IMR-90 (cell line): ENCODE measurements around the gene ZNF253. TPM values are rescaled to one million over a fixed set of nuclear protein-coding genes. Genes with fewer than 3 reads are reported as not detected.

Source experiments
- ATAC-seq: fragments of 200-7000 bp; cut with Tn5 transposase; 2 replicates; pipeline ENCODE4 v1.9.1; 2020; ENCODE audit warnings: low read depth, mild to moderate bottlenecking, moderate library complexity
- BruUV-seq: library from RNA; stranded (reverse); fragments of 400-500 nt; replicated peaks from 2 replicates; lab custom pipeline; 2021; lab: Mats Ljungman, UMichigan
- CTCF ChIA-PET: fragments of 300-600 bp; formaldehyde crosslinking; extraction: SDS; loops from one replicate; lab custom pipeline; 2021; ENCODE audit warnings: antibody characterized with exemption; lab: Yijun Ruan, JAX
- POLR2A ChIA-PET: fragments of 300-600 bp; sonication (Branson Sonifier 250); formaldehyde crosslinking; loops from one replicate; lab custom pipeline; 2022; ENCODE audit warnings: antibody characterized with exemption; ENCODE audit not compliant: unreplicated experiment; lab: Charles Lee
- DNase-seq: peaks from one replicate; pipeline ENCODE4 v3.0.0; 2013
- H2AFZ ChIP-seq: replicated peaks from 2 replicates; pipeline ENCODE3; 2013; ENCODE audit warnings: low read length, mild to moderate bottlenecking; ENCODE audit not compliant: poor library complexity
- H2AK5ac ChIP-seq: 2 replicates; pipeline ENCODE4 v1.6.1; 2013; ENCODE audit warnings: low read depth, low read length, inconsistent platforms
- H2AK9ac ChIP-seq: replicated peaks from 2 replicates; pipeline ENCODE3; 2013; ENCODE audit warnings: mild to moderate bottlenecking, low read depth, low read length, moderate library complexity; ENCODE audit not compliant: poor library complexity
- H2BK120ac ChIP-seq: 2 replicates; pipeline ENCODE4 v1.6.1; 2013; ENCODE audit warnings: low read depth, low read length, inconsistent platforms
- H2BK15ac ChIP-seq: 3 replicates; pipeline ENCODE4 v1.6.1; 2013; ENCODE audit warnings: low read depth, low read length, inconsistent platforms
- H2BK20ac ChIP-seq: 2 replicates; pipeline ENCODE4 v1.6.1; 2013; ENCODE audit warnings: low read depth, mild to moderate bottlenecking, inconsistent platforms, low read length, moderate library complexity
- H2BK5ac ChIP-seq: 2 replicates; pipeline ENCODE4 v1.6.1; 2013; ENCODE audit warnings: mild to moderate bottlenecking, low read depth, low read length, inconsistent platforms; ENCODE audit not compliant: poor library complexity, severe bottlenecking
- H3K14ac ChIP-seq: replicated peaks from 2 replicates; pipeline ENCODE4 v1.6.1; 2013; ENCODE audit warnings: low read depth, low read length, inconsistent platforms
- H3K18ac ChIP-seq: 2 replicates; pipeline ENCODE4 v1.6.1; 2013; ENCODE audit warnings: low read depth, low read length, control low read depth
- H3K23ac ChIP-seq: 2 replicates; pipeline ENCODE4 v1.6.1; 2013; ENCODE audit warnings: low read depth, low read length, inconsistent platforms
- H3K27ac ChIP-seq: 2 replicates; pipeline ENCODE4 v1.5.1; 2013; ENCODE audit warnings: mild to moderate bottlenecking, control low read depth, low read length; ENCODE audit not compliant: insufficient read depth
- H3K27me3 ChIP-seq: 2 replicates; pipeline ENCODE4 v1.6.1; 2013; ENCODE audit warnings: low read length; ENCODE audit not compliant: control insufficient read depth, insufficient read depth
- H3K36me3 ChIP-seq: 2 replicates; pipeline ENCODE4 v1.6.1; 2013; ENCODE audit warnings: low read length, mixed read lengths; ENCODE audit not compliant: control insufficient read depth, insufficient read depth
- H3K4ac ChIP-seq: 2 replicates; pipeline ENCODE4 v1.6.1; 2013; ENCODE audit warnings: low read depth, low read length, inconsistent platforms
- H3K4me1 ChIP-seq: 2 replicates; pipeline ENCODE4 v1.6.1; 2013; ENCODE audit warnings: low read length, mixed read lengths; ENCODE audit not compliant: control insufficient read depth, insufficient read depth
- H3K4me2 ChIP-seq: 2 replicates; pipeline ENCODE4 v1.6.1; 2013; ENCODE audit warnings: low read depth, mild to moderate bottlenecking, control low read depth, low read length, moderate library complexity
- H3K4me3 ChIP-seq: 2 replicates; pipeline ENCODE4 v1.5.1; 2013; ENCODE audit warnings: low read depth, mild to moderate bottlenecking, control low read depth, low read length, moderate library complexity; ENCODE audit not compliant: insufficient read depth
- H3K56ac ChIP-seq: 2 replicates; pipeline ENCODE4 v1.6.1; 2013; ENCODE audit warnings: low read length, inconsistent platforms; ENCODE audit not compliant: insufficient read depth; ENCODE audit errors: extremely low read depth
- H3K79me1 ChIP-seq, 2 experiments: 2 replicates each; pipeline ENCODE4 v1.6.1; 2013; ENCODE audit warnings: low read length in 2 of 2, inconsistent platforms in 1 of 2, low read depth in 1 of 2
- H3K9ac ChIP-seq: 2 replicates; pipeline ENCODE4 v1.6.1; 2013; ENCODE audit warnings: low read depth, low read length, control low read depth
- H3K9me1 ChIP-seq: 2 replicates; pipeline ENCODE4 v1.6.1; 2013; ENCODE audit warnings: low read length, inconsistent platforms; ENCODE audit not compliant: insufficient read depth
- H3K9me3 ChIP-seq: 2 replicates; pipeline ENCODE4 v1.6.1; 2013; ENCODE audit warnings: low read length; ENCODE audit not compliant: control insufficient read depth, insufficient read depth
- H4K20me1 ChIP-seq: 2 replicates; pipeline ENCODE4 v1.6.1; 2013; ENCODE audit warnings: low read length, inconsistent platforms; ENCODE audit not compliant: insufficient read depth
- H4K5ac ChIP-seq: 2 replicates; pipeline ENCODE4 v1.6.1; 2013; ENCODE audit warnings: mild to moderate bottlenecking, low read depth, low read length, control low read depth
- H4K8ac ChIP-seq, 2 experiments: 2 replicates each; pipeline ENCODE4 v1.6.1; 2013; ENCODE audit warnings: low read depth in 2 of 2, low read length in 2 of 2, control low read depth in 1 of 2, inconsistent platforms in 1 of 2
- H4K91ac ChIP-seq: 2 replicates; pipeline ENCODE4 v1.6.1; 2013; ENCODE audit warnings: low read depth, low read length, inconsistent platforms; ENCODE audit not compliant: insufficient read depth
- BHLHE40 ChIP-seq: fragments of 150-350 bp; IDR thresholded peaks from 2 replicates; pipeline ENCODE4 v1.6.1; 2016; ENCODE audit warnings: mild to moderate bottlenecking, low read depth, low read length
- CEBPB ChIP-seq: IDR thresholded peaks from 2 replicates; pipeline ENCODE4 v1.6.1; 2012; ENCODE audit warnings: low read depth, low read length, improper control_type of control experiment
- CHD1 ChIP-seq: IDR thresholded peaks from 2 replicates; pipeline ENCODE4 v1.6.1; 2012; ENCODE audit warnings: low read depth, low read length, improper control_type of control experiment
- POLR2A ChIP-seq: IDR thresholded peaks from 2 replicates; pipeline ENCODE4 v1.6.1; 2012; ENCODE audit warnings: mild to moderate bottlenecking, low read depth, low read length
- RFX5 ChIP-seq: IDR thresholded peaks from 2 replicates; pipeline ENCODE4 v1.8.0; 2012; ENCODE audit warnings: low read depth, mild to moderate bottlenecking, low read length, moderate library complexity
- SMC3 ChIP-seq: fragments of 150-350 bp; IDR thresholded peaks from 2 replicates; pipeline ENCODE4 v1.6.1; 2016; ENCODE audit warnings: low read depth, mild to moderate bottlenecking, antibody characterized with exemption, low read length, moderate library complexity
- WGBS, 2 experiments: methylation state at CpG; one replicate each; pipeline versions ENCODE4 v1.1.5 to v1.1.7; 2013; ENCODE audit warnings: missing lambda C conversion rate in 2 of 2; ENCODE audit not compliant: insufficient read length in 1 of 2; ENCODE audit errors: extremely low coverage in 2 of 2; 5-methylcytosine and 5-hydroxymethylcytosine counted together
- dilution Hi-C: fragments of 300-500 bp; cut with HindIII; formaldehyde crosslinking; loops from one replicate; pipeline ENCODE4 v1.14.3; 2018; ENCODE audit warnings: low sequenced_read_pairs; ENCODE audit not compliant: unreplicated experiment
- in situ Hi-C: fragments of 300-500 bp; cut with MboI; formaldehyde crosslinking; loops from 3 replicates; pipeline ENCODE4 v1.14.3; 2019; ENCODE audit warnings: low sequenced_read_pairs, inconsistent platforms, mixed read lengths
- intact Hi-C: fragments of 100-400 bp; cut with micrococcal nuclease; formaldehyde crosslinking; loops from 2 replicates; pipeline ENCODE4 v1.10.0; 2022
- polyA plus RNA-seq, 3 experiments: library from polyadenylated mRNA; depleted of rRNA; stranded (reverse); fragments of >200 nt; gene quantifications; 2 replicates each; pipeline ENCODE4 v1.2.3, GENCODE V29; 2012; ENCODE audit warnings: low replicate concordance in 1 of 3
- total RNA-seq: library from RNA; depleted of rRNA; stranded (reverse); fragments of >200 nt; gene quantifications from 2 replicates; pipeline ENCODE4 v1.2.3, GENCODE V29; 2012
- TF ChIP-seq, protein P1 (sequence below): conservative IDR thresholded peaks from 2 replicates; pipeline ENCODE4 v1.5.1; 2012; ENCODE audit warnings: mild to moderate bottlenecking, low read depth, low read length, improper control_type of control experiment
- TF ChIP-seq, protein P2 (sequence below): fragments of 150-350 bp; IDR thresholded peaks from 2 replicates; pipeline ENCODE4 v1.6.1; 2016; ENCODE audit warnings: low read depth, mild to moderate bottlenecking, low read length, moderate library complexity, borderline replicate concordance

The ZNF253 gene
- total and polyA plus RNA-seq, 2 of the 4 experiments (the other 2 are of a cell fraction), result 0.74 to 3.4 TPM

DNA sequence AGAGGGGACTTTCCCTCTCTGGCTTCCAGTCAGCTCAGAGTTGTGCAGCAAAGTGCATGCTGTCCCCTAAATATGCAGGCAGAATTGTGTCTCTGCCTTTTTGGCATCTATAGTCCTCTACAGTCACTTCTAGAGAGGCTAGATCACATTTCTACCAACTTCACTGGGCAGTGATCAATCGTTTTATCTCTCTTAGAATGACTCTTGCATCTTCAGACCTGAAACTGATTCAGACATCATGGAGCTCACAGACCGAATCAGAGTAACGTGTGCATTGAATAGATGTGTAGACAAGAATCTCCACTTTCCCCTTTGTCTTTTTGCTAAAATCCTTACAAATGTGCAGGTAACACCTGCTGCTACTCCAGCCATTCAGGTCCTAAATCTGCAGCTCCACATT is 6.2 kb downstream of the ZNF253 start:
- H3K9me1 ChIP-seq, result no peaks in the 10 kb centered on the region
- intact Hi-C loops (no loop called here), dilution Hi-C loops (no loop called here), in situ Hi-C loops (no loop called here)
- no TSS peak for BruUV-seq
- peaks cover 30% of the 10 kb centered on the region for H3K9me3 ChIP-seq
- no peak for DNase-seq
- H2BK20ac ChIP-seq, result no peak overlapping the region
- no peak overlapping the region for H4K8ac ChIP-seq
- no peak overlapping the region for H3K27ac ChIP-seq
- ChIA-PET CTCF (no interaction called here), POLR2A (no interaction called here)
- no peak overlapping the region for H3K23ac ChIP-seq
- no peaks in the 10 kb centered on the region for H3K27me3 ChIP-seq
- WGBS, 2 experiments, result no CpG with 5 or more reads among the region's 3 CpGs
- no peak overlapping the region for H3K56ac ChIP-seq
- no peak overlapping the region for H2BK5ac ChIP-seq
- no peaks in the 10 kb centered on the region for H3K4me1 ChIP-seq
- no peak overlapping the region for H3K4me3 ChIP-seq
- H2AFZ ChIP-seq, result no peak overlapping the region
- no peak overlapping the region for H2AK9ac ChIP-seq
- no peak overlapping the region for H2AK5ac ChIP-seq
- H4K5ac ChIP-seq, result no peak overlapping the region
- peaks cover 9% of the 10 kb centered on the region; the same call in 1 of the 2 replicates for H3K36me3 ChIP-seq
- no peak overlapping the region for H3K14ac ChIP-seq
- H4K91ac ChIP-seq, result no peak overlapping the region
- H2BK120ac ChIP-seq, result no peak overlapping the region
- no peak overlapping the region for H3K4ac ChIP-seq
- H3K9ac ChIP-seq, result no peak overlapping the region
- H4K20me1 ChIP-seq, result no peaks in the 10 kb centered on the region
- no peak overlapping the region for H3K18ac ChIP-seq
- H3K79me1 ChIP-seq, result peaks cover 7 to 11% of the 10 kb centered on the region in 2 experiments; a peak in 3 of 4 replicates
- TF ChIP-seq, protein P1, sequence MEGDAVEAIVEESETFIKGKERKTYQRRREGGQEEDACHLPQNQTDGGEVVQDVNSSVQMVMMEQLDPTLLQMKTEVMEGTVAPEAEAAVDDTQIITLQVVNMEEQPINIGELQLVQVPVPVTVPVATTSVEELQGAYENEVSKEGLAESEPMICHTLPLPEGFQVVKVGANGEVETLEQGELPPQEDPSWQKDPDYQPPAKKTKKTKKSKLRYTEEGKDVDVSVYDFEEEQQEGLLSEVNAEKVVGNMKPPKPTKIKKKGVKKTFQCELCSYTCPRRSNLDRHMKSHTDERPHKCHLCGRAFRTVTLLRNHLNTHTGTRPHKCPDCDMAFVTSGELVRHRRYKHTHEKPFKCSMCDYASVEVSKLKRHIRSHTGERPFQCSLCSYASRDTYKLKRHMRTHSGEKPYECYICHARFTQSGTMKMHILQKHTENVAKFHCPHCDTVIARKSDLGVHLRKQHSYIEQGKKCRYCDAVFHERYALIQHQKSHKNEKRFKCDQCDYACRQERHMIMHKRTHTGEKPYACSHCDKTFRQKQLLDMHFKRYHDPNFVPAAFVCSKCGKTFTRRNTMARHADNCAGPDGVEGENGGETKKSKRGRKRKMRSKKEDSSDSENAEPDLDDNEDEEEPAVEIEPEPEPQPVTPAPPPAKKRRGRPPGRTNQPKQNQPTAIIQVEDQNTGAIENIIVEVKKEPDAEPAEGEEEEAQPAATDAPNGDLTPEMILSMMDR, result no peak
- TF ChIP-seq CEBPB (no peak), SMC3 (no peak), CHD1 (no peak), POLR2A (no peak), RFX5 (no peak), BHLHE40 (no peak)
- TF ChIP-seq, protein P2, sequence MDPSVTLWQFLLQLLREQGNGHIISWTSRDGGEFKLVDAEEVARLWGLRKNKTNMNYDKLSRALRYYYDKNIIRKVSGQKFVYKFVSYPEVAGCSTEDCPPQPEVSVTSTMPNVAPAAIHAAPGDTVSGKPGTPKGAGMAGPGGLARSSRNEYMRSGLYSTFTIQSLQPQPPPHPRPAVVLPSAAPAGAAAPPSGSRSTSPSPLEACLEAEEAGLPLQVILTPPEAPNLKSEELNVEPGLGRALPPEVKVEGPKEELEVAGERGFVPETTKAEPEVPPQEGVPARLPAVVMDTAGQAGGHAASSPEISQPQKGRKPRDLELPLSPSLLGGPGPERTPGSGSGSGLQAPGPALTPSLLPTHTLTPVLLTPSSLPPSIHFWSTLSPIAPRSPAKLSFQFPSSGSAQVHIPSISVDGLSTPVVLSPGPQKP, result no peak
- H2BK15ac ChIP-seq, result no peak overlapping the region
- ATAC-seq, result no peak
- H3K4me2 ChIP-seq, result no peak overlapping the region
